ENCODE measurements around the gene COMT. TPM values are rescaled to one million over a fixed set of nuclear protein-coding genes. Genes with fewer than 3 reads are reported as not detected.
A peak's percentile ranks its signal among the peaks of the same experiment; 100 is the strongest.

Gene COMT
- total and polyA plus RNA-seq, 4 donors: 75.3 to 430 (median 146) TPM

GRCh38 chr22:19992921-19993355 lies 51.4 kb downstream of the COMT start:
- Histone ChIP-seq H3K4me1 (ENCODE audit: control insufficient read depth in 4 of 4, insufficient read depth in 4 of 4, low read length in 3 of 4) (peaks cover 2 to 40% (median 24%) of the 10 kb centered on the region in 4 donors), H3K36me3 (ENCODE audit: control insufficient read depth in 4 of 4, insufficient read depth in 3 of 4, low read depth in 1 of 4, low read length in 3 of 4) (no peaks in the 10 kb centered on the region), H3K27me3 (ENCODE audit: control insufficient read depth in 4 of 4, insufficient read depth in 4 of 4, low read length in 3 of 4) (no peaks in the 10 kb centered on the region), H3K4me3 (ENCODE audit: low read depth in 1 of 3, low read length in 3 of 3) (no peak overlapping the region), H3K9me3 (ENCODE audit: control insufficient read depth in 4 of 4, low read length in 3 of 4) (no peaks in the 10 kb centered on the region), H3K9ac (ENCODE audit: low read depth in 1 of 2, low read length in 2 of 2) (no peak overlapping the region), H3K27ac (ENCODE audit: low read depth in 1 of 2, low read length in 2 of 2) (peak overlapping the region in 1 of 2 donors; percentile 33)
- DNase-seq (ENCODE audit: low spot score): no peak
- WGBS: 58% methylated on average over 6 of the region's 6 CpGs
- TF ChIP-seq REST (IDR thresholded peaks at IDR 0.05): no peak
- TF ChIP-seq CTCF (IDR thresholded peaks at IDR 0.05; ENCODE audit: low read depth, low read length, missing input control): no peak
- TF ChIP-seq FOXA2 (IDR thresholded peaks at IDR 0.05): no peak
- TF ChIP-seq GABPA (IDR thresholded peaks at IDR 0.05 in 1 of 2, conservative IDR thresholded peaks at IDR 0.05 in 1 of 2): no peak
- TF ChIP-seq HNF4G (IDR thresholded peaks at IDR 0.05): no peak
- no peak for TF ChIP-seq TAF1 (conservative IDR thresholded peaks at IDR 0.05)
- TF ChIP-seq RAD21 (IDR thresholded peaks at IDR 0.05): peak in 1 of 2 donors; percentile 7
- TF ChIP-seq, protein P1, sequence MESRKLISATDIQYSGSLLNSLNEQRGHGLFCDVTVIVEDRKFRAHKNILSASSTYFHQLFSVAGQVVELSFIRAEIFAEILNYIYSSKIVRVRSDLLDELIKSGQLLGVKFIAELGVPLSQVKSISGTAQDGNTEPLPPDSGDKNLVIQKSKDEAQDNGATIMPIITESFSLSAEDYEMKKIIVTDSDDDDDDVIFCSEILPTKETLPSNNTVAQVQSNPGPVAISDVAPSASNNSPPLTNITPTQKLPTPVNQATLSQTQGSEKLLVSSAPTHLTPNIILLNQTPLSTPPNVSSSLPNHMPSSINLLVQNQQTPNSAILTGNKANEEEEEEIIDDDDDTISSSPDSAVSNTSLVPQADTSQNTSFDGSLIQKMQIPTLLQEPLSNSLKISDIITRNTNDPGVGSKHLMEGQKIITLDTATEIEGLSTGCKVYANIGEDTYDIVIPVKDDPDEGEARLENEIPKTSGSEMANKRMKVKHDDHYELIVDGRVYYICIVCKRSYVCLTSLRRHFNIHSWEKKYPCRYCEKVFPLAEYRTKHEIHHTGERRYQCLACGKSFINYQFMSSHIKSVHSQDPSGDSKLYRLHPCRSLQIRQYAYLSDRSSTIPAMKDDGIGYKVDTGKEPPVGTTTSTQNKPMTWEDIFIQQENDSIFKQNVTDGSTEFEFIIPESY (IDR thresholded peaks at IDR 0.05): no peak
- TF ChIP-seq NR2F2 (IDR thresholded peaks at IDR 0.05): no peak
- TF ChIP-seq HNF4A (conservative IDR thresholded peaks at IDR 0.05): peak in 1 of 2 donors; percentile 70
- TF ChIP-seq SP1 (IDR thresholded peaks at IDR 0.05): no peak
- TF ChIP-seq EGR1 (IDR thresholded peaks at IDR 0.05; ENCODE audit: low read depth in 2 of 2): no peak
- peak; percentile 5 to 67 for TF ChIP-seq RXRA (IDR thresholded peaks at IDR 0.05)
- no peak for TF ChIP-seq YY1 (IDR thresholded peaks at IDR 0.05)
- TF ChIP-seq FOXA1 (IDR thresholded peaks at IDR 0.05): no peak

DNA sequence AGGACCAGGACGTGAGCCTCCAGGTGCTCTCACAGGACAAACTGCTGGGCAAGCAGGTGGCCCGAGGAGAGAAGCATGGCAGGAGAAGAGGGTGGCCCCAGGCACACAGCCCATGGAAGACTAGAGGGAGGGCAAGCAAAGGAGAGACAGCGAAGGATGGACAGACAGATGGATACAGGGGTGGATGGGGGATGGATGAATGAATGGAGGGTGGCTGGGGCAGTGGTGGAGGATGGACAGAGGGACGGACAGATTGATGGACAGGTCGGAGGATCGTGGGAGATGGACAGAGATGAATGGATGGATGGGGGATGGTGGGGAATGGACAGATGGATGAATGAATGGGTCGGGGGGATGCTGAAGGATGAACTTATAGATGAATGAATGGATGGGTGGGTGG lies 52.4 kb downstream of the COMT start:
- WGBS: 93% methylated on average over 7 of the region's 7 CpGs
- Histone ChIP-seq H3K36me3 (ENCODE audit: control insufficient read depth in 4 of 4, insufficient read depth in 3 of 4, low read depth in 1 of 4, low read length in 3 of 4) (no peaks in the 10 kb centered on the region), H3K4me1 (ENCODE audit: control insufficient read depth in 4 of 4, insufficient read depth in 4 of 4, low read length in 3 of 4) (peaks cover 6 to 48% (median 30%) of the 10 kb centered on the region in 4 donors), H3K9ac (ENCODE audit: low read depth in 1 of 2, low read length in 2 of 2) (no peak overlapping the region), H3K4me3 (ENCODE audit: low read depth in 1 of 3, low read length in 3 of 3) (no peak overlapping the region), H3K27me3 (ENCODE audit: control insufficient read depth in 4 of 4, insufficient read depth in 4 of 4, low read length in 3 of 4) (no peaks in the 10 kb centered on the region), H3K9me3 (ENCODE audit: control insufficient read depth in 4 of 4, low read length in 3 of 4) (no peaks in the 10 kb centered on the region), H3K27ac (ENCODE audit: low read depth in 1 of 2, low read length in 2 of 2) (peak overlapping the region in 1 of 2 donors; percentile 14)
- DNase-seq (ENCODE audit: low spot score): no peak
- TF ChIP-seq CTCF (IDR thresholded peaks at IDR 0.05; ENCODE audit: low read depth, low read length, missing input control) (no peak), HNF4G (IDR thresholded peaks at IDR 0.05) (no peak), RXRA (IDR thresholded peaks at IDR 0.05) (no peak)

All from liver (tissue), 9 donors.